B cell (primary cell): ENCODE measurements around the gene PDE4B. TPM values are rescaled to one million over a fixed set of nuclear protein-coding genes. Genes with fewer than 3 reads are reported as not detected.
"Not testable (repeated sequence)": the region's sequence is repeated elsewhere in the genome, so short reads cannot be mapped to it uniquely, and the experiment has no call there.

ENCODE experiments used
- ATAC-seq: fragments of 200-7000 bp; cut with Tn5 transposase; one replicate; pipeline ENCODE4 v1.10.0; 2021; ENCODE audit warnings: low read depth, mild to moderate bottlenecking, moderate number of reproducible peaks, moderate library complexity
- CTCF ChIA-PET: fragments of 350-600 bp; sonication (Branson Sonifier 250); formaldehyde crosslinking; loops from one replicate; lab custom pipeline; 2021; ENCODE audit warnings: antibody characterized with exemption, inconsistent platforms; lab: Charles Lee
- POLR2A ChIA-PET: fragments of 350-600 bp; sonication (Branson Sonifier 250); formaldehyde crosslinking; loops from one replicate; lab custom pipeline; 2021; ENCODE audit warnings: antibody characterized with exemption; lab: Charles Lee
- DNase-seq: peaks from one replicate; pipeline ENCODE4 v3.0.0; 2013
- H2AFZ ChIP-seq: 2 replicates; pipeline ENCODE4 v1.6.1; 2012; ENCODE audit warnings: mild to moderate bottlenecking, low read depth, low read length; ENCODE audit not compliant: insufficient read depth, poor library complexity, severe bottlenecking
- H3K27ac ChIP-seq, 2 donors: 1 replicate in 1 of 2; 2 replicates in 1 of 2; pipeline ENCODE4 v1.5.1; 2012 to 2013; ENCODE audit warnings: low read length in 2 of 2, mild to moderate bottlenecking in 2 of 2, moderate library complexity in 1 of 2
- H3K27me3 ChIP-seq, 4 experiments: fragments of 200-600 bp in 1 of 4; sonication (generic) in 1 of 4; replicated peaks in 1 of 4; 1 replicate in 2 of 4; 2 replicates in 2 of 4; pipeline versions ENCODE4 v1.6.1 to v1.7.0; 2013 to 2016; ENCODE audit warnings: low read length in 3 of 4, mild to moderate bottlenecking in 2 of 4, mixed read lengths in 1 of 4, moderate library complexity in 1 of 4; ENCODE audit not compliant: insufficient read depth in 4 of 4, control insufficient read depth in 3 of 4; ENCODE audit errors: control extremely low read depth in 1 of 4
- H3K36me3 ChIP-seq, 2 experiments: replicated peaks in 1 of 2; 1 replicate in 1 of 2; 2 replicates in 1 of 2; pipeline versions ENCODE4 v1.6.1 to v1.7.1; 2013; ENCODE audit warnings: low read length in 1 of 2; ENCODE audit not compliant: insufficient read depth in 2 of 2, control insufficient read depth in 1 of 2; ENCODE audit errors: control extremely low read depth in 1 of 2, extremely low read depth in 1 of 2
- H3K4me1 ChIP-seq, 2 donors: fragments of 200-600 bp in 1 of 2; sonication (generic) in 1 of 2; 1 replicate in 1 of 2; 2 replicates in 1 of 2; pipeline versions ENCODE4 v1.5.1 to v1.6.1; 2013 to 2017; ENCODE audit warnings: low read length in 2 of 2; ENCODE audit not compliant: control insufficient read depth in 2 of 2, insufficient read depth in 2 of 2
- H3K4me2 ChIP-seq: replicated peaks from 2 replicates; pipeline ENCODE3; 2012; ENCODE audit warnings: mild to moderate bottlenecking, low read depth, low read length; ENCODE audit not compliant: poor library complexity, severe bottlenecking
- H3K4me3 ChIP-seq, 5 experiments: fragments of 200-600 bp in 1 of 5; sonication (generic) in 1 of 5; 1 replicate in 3 of 5; 2 replicates in 2 of 5; pipeline versions ENCODE4 v1.5.1 to v1.7.0; 2011 to 2016; ENCODE audit warnings: low read length in 4 of 5, mild to moderate bottlenecking in 4 of 5, low read depth in 2 of 5, control low read depth in 1 of 5, moderate library complexity in 1 of 5; ENCODE audit not compliant: insufficient read depth in 1 of 5; ENCODE audit errors: control extremely low read depth in 1 of 5, extremely low read depth in 1 of 5
- H3K79me2 ChIP-seq: fragments of 200-600 bp; sonication (generic); one replicate; pipeline ENCODE4 v1.6.0; 2016; ENCODE audit warnings: low read length; ENCODE audit not compliant: control insufficient read depth, insufficient read depth
- H3K9ac ChIP-seq: fragments of 200-600 bp; sonication (generic); 2 replicates; pipeline ENCODE4 v1.6.1; 2017; ENCODE audit warnings: mild to moderate bottlenecking, low read length, moderate library complexity
- H3K9me3 ChIP-seq, 3 donors: one replicate each; pipeline versions ENCODE4 v1.6.1 to v1.7.1; 2013; ENCODE audit warnings: low read length in 2 of 3; ENCODE audit not compliant: control insufficient read depth in 2 of 3, insufficient read depth in 1 of 3; ENCODE audit errors: control extremely low read depth in 1 of 3
- H4K20me1 ChIP-seq: 2 replicates; pipeline ENCODE4 v1.6.0; 2012; ENCODE audit warnings: mild to moderate bottlenecking, low read length; ENCODE audit not compliant: insufficient read depth, control insufficient read depth, poor library complexity, severe bottlenecking
- H3K27ac Mint-ChIP-seq: one replicate; pipeline ENCODE4 v1.8.0; 2021; ENCODE audit warnings: mixed read lengths
- H3K27me3 Mint-ChIP-seq: one replicate; pipeline ENCODE4 v1.8.0; 2021; ENCODE audit warnings: mixed read lengths
- H3K4me1 Mint-ChIP-seq: one replicate; pipeline ENCODE4 v1.8.0; 2021; ENCODE audit warnings: mixed read lengths
- H3K4me3 Mint-ChIP-seq: one replicate; pipeline ENCODE4 v1.8.0; 2021; ENCODE audit warnings: mixed read lengths
- H3K9me3 Mint-ChIP-seq: one replicate; pipeline ENCODE4 v1.8.0; 2022; ENCODE audit warnings: mixed read lengths; ENCODE audit not compliant: insufficient read depth
- EZH2 ChIP-seq: IDR thresholded peaks from 2 replicates; pipeline ENCODE4 v1.6.1; 2012; ENCODE audit warnings: borderline replicate concordance, low read depth, mild to moderate bottlenecking, moderate library complexity, low read length; ENCODE audit not compliant: insufficient read depth, poor library complexity, severe bottlenecking
- WGBS: methylation state at CpG from one replicate; pipeline ENCODE4 v1.1.5; 2013; ENCODE audit warnings: missing lambda C conversion rate; ENCODE audit not compliant: insufficient coverage; 5-methylcytosine and 5-hydroxymethylcytosine counted together
- intact Hi-C: fragments of 100-400 bp; cut with micrococcal nuclease; formaldehyde crosslinking; loops from one replicate; pipeline ENCODE4 v1.10.0; 2022
- polyA plus RNA-seq: library from polyadenylated mRNA; depleted of rRNA; stranded (reverse); fragments of >200 nt; gene quantifications from 2 replicates; pipeline ENCODE4 v1.2.3, GENCODE V29; 2012
- total RNA-seq, 2 donors: library from RNA; stranded (reverse); fragments of 120-200 nt in 1 of 2; gene quantifications; 1 replicate in 1 of 2; 2 replicates in 1 of 2; pipeline versions ENCODE4 v1.2.3 to v1.2.4, GENCODE V29; 2013 to 2022
- TF ChIP-seq, protein P1 (sequence below): fragments of 200-600 bp; IDR thresholded peaks from one replicate; pipeline ENCODE4 v1.8.0; 2022; ENCODE audit warnings: antibody characterized with exemption, mild to moderate bottlenecking

PDE4B gene
- total and polyA plus RNA-seq, 2 donors (not counting 1 experiment from before 2014, with no cell fraction given), result 63.7 to 242 TPM

GRCh38 chr1:66104076-66104475 is 311.4 kb downstream of the PDE4B start:
- H3K27ac Mint-ChIP-seq, H4K20me1 ChIP-seq, H3K27me3 Mint-ChIP-seq, H3K27ac ChIP-seq, H3K36me3 ChIP-seq, H3K79me2 ChIP-seq, H3K9me3 Mint-ChIP-seq, ATAC-seq, H3K4me1 Mint-ChIP-seq, CTCF ChIA-PET, H3K9me3 ChIP-seq, intact Hi-C loops, H3K9ac ChIP-seq, H3K4me2 ChIP-seq, DNase-seq, H3K4me1 ChIP-seq, H3K4me3 ChIP-seq, POLR2A ChIA-PET, H3K4me3 Mint-ChIP-seq, H2AFZ ChIP-seq, H3K27me3 ChIP-seq: not testable (repeated sequence)
- no CpG with 5 or more reads among the region's 5 CpGs for WGBS

GRCh38 chr1:66108624-66109023 is 315.9 kb downstream of the PDE4B start:
- Histone ChIP-seq H3K9ac (no peak overlapping the region), H3K36me3 (no peaks in the 10 kb centered on the region), H2AFZ (no peak overlapping the region), H3K4me3 (no peak overlapping the region), H3K9me3 (no peaks in the 10 kb centered on the region), H3K4me2 (no peak overlapping the region), H4K20me1 (no peaks in the 10 kb centered on the region), H3K4me1 (no peaks in the 10 kb centered on the region), H3K27ac (no peak overlapping the region), H3K27me3 (peaks cover 0 to 3% (median 0%) of the 10 kb centered on the region in 4 experiments), H3K79me2 (no peaks in the 10 kb centered on the region)
- DNase-seq (no peak), ATAC-seq (no peak)
- peaks cover 5% of the 10 kb centered on the region for H3K27me3 Mint-ChIP-seq
- TF ChIP-seq, protein P1, sequence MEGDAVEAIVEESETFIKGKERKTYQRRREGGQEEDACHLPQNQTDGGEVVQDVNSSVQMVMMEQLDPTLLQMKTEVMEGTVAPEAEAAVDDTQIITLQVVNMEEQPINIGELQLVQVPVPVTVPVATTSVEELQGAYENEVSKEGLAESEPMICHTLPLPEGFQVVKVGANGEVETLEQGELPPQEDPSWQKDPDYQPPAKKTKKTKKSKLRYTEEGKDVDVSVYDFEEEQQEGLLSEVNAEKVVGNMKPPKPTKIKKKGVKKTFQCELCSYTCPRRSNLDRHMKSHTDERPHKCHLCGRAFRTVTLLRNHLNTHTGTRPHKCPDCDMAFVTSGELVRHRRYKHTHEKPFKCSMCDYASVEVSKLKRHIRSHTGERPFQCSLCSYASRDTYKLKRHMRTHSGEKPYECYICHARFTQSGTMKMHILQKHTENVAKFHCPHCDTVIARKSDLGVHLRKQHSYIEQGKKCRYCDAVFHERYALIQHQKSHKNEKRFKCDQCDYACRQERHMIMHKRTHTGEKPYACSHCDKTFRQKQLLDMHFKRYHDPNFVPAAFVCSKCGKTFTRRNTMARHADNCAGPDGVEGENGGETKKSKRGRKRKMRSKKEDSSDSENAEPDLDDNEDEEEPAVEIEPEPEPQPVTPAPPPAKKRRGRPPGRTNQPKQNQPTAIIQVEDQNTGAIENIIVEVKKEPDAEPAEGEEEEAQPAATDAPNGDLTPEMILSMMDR, result no peak
- TF ChIP-seq EZH2, result no peak
- no peaks in the 10 kb centered on the region for H3K9me3 Mint-ChIP-seq
- 100% methylated on average over 1 of the region's 2 CpGs for WGBS
- ChIA-PET CTCF (no interaction called here), POLR2A (no interaction called here)
- H3K27ac Mint-ChIP-seq, result no peak overlapping the region
- no peaks in the 10 kb centered on the region for H3K4me1 Mint-ChIP-seq
- H3K4me3 Mint-ChIP-seq, result no peak overlapping the region
- intact Hi-C loops, result no loop called here
